H1 (cell line): Measurements from ENCODE around the gene CIAO3. TPM values are rescaled to one million over a fixed set of nuclear protein-coding genes. Genes with fewer than 3 reads are reported as not detected.

ENCODE experiments used
- FOSL1 ChIP-seq: IDR thresholded peaks from 2 replicates; pipeline ENCODE4 v1.6.1; 2011; ENCODE audit warnings: mild to moderate bottlenecking, low read depth, low read length, moderate library complexity; ENCODE audit not compliant: insufficient read depth
- POU5F1 ChIP-seq: IDR thresholded peaks from 2 replicates; pipeline ENCODE4 v1.6.1; 2011; ENCODE audit warnings: low read depth, mild to moderate bottlenecking, low read length, moderate library complexity
- RBBP5 ChIP-seq: IDR thresholded peaks from 2 replicates; pipeline ENCODE4 v1.7.1; 2012; ENCODE audit warnings: low read depth, mild to moderate bottlenecking, inconsistent platforms, low read length, moderate library complexity, borderline replicate concordance
- SP2 ChIP-seq: IDR thresholded peaks from 2 replicates; pipeline ENCODE4 v1.6.1; 2012; ENCODE audit warnings: mild to moderate bottlenecking, low read length, inconsistent platforms
- polyA plus RNA-seq, 7 experiments: library from polyadenylated mRNA; depleted of rRNA in 3 of 7; stranded (reverse) in 5 of 7; unstranded in 2 of 7; fragments of >200 nt in 5 of 7; fragments of 200-250 nt in 2 of 7; gene quantifications; 1 replicate in 5 of 7; 2 replicates in 1 of 7; 4 replicates in 1 of 7; pipeline versions ENCODE4 v1.2.1 to v1.2.3, GENCODE V29; 2011 to 2013; ENCODE audit warnings: missing spikeins in 2 of 7, mixed read lengths in 2 of 7
- total RNA-seq: library from RNA; stranded (reverse); fragmentation: NEBNext Ultra II Directional; extraction: Animal tissue kit (Norgen Biotek cat#: 25700); gene quantifications from 2 replicates; pipeline ENCODE4 v1.2.1, GENCODE V29; 2021

The CIAO3 gene
- total and polyA plus RNA-seq, 2 of the 8 experiments (the other 6 are each of a cell fraction or from before 2014, with no cell fraction given) = 20.0 to 20.4 TPM

- TF ChIP-seq FOSL1 (no peak), RBBP5 (no peak), POU5F1 (no peak), SP2 (no peak)
Observed at GRCh38 chr16:680625-680945, 60.2 kb downstream of the CIAO3 start (continued).
